Upper lobe of left lung (tissue), 6 donors: ENCODE data around the gene TBKBP1. TPM values are rescaled to one million over a fixed set of nuclear protein-coding genes. Genes with fewer than 3 reads are reported as not detected.

Experiments used
- ATAC-seq, 2 donors: fragments of 200-7000 bp; cut with Tn5 transposase; one replicate each; pipeline ENCODE4 v1.9.1; 2022; ENCODE audit warnings: mild to moderate bottlenecking in 2 of 2, moderate library complexity in 2 of 2; ENCODE audit not compliant: low FRiP score in 2 of 2
- DNase-seq, 2 donors: peaks; one replicate each; pipeline ENCODE4 v3.0.0-alpha.2; 2019 to 2020
- H3K27ac ChIP-seq, 4 donors: fragments of 200-600 bp; sonication (generic); one replicate each; pipeline ENCODE4 v1.5.1; 2016 to 2019
- H3K27me3 ChIP-seq, 4 donors: fragments of 200-600 bp; sonication (generic); one replicate each; pipeline ENCODE4 v1.5.1; 2017 to 2019
- H3K36me3 ChIP-seq, 4 donors: fragments of 200-600 bp; sonication (generic); one replicate each; pipeline ENCODE4 v1.5.1; 2016 to 2019
- H3K4me1 ChIP-seq, 4 donors: fragments of 200-600 bp; sonication (generic); one replicate each; pipeline ENCODE4 v1.5.1; 2018 to 2019
- H3K4me3 ChIP-seq, 4 donors: fragments of 200-600 bp; sonication (generic); one replicate each; pipeline ENCODE4 v1.5.1; 2017 to 2019; ENCODE audit warnings: mild to moderate bottlenecking in 2 of 4, moderate library complexity in 1 of 4
- H3K9me3 ChIP-seq, 4 donors: fragments of 200-600 bp; sonication (generic); one replicate each; pipeline ENCODE4 v1.5.1; 2018 to 2019
- CTCF ChIP-seq, 6 experiments: fragments of 450-650 bp in 4 of 6; fragments of 200-600 bp in 2 of 6; sonication (generic) in 2 of 6; IDR thresholded peaks; one replicate each; pipeline ENCODE4 v1.5.1; 2016 to 2019; ENCODE audit warnings: antibody characterized with exemption in 6 of 6
- EP300 ChIP-seq, 4 donors: sonication (generic); formaldehyde crosslinking; IDR thresholded peaks; one replicate each; pipeline ENCODE4 v1.5.1; 2017; ENCODE audit warnings: antibody characterized with exemption in 4 of 4, control low read depth in 2 of 4
- POLR2A ChIP-seq, 4 donors: fragments of 450-650 bp; IDR thresholded peaks; one replicate each; pipeline ENCODE4 v1.5.1; 2016 to 2017; ENCODE audit warnings: antibody characterized with exemption in 4 of 4, mild to moderate bottlenecking in 2 of 4
- POLR2AphosphoS5 ChIP-seq, 2 donors: sonication (generic); formaldehyde crosslinking; IDR thresholded peaks; one replicate each; pipeline ENCODE4 v1.5.1; 2017; ENCODE audit warnings: antibody characterized with exemption in 2 of 2
- WGBS, 2 donors: methylation state at CpG; one replicate each; pipeline ENCODE4 v1.1.5; 2017 to 2018; 5-methylcytosine and 5-hydroxymethylcytosine counted together
- total RNA-seq, 6 donors: library from RNA; depleted of rRNA in 4 of 6; stranded (reverse); fragments of >200 nt in 4 of 6; gene quantifications; one replicate each; pipeline versions ENCODE4 v1.1.0 to v1.2.1, GENCODE V29; 2016 to 2021
- donor health status: DM: no; HTN: no; CAD: no; lungs with moderate emphysema.
- donor health status: DM: no; HTN: yes; CAD: no; lungs with severe emphysema.

The TBKBP1 gene
- total RNA-seq, 6 donors from 2014 or later: 6.4 to 28.3 (median 12.8) TPM

DNA sequence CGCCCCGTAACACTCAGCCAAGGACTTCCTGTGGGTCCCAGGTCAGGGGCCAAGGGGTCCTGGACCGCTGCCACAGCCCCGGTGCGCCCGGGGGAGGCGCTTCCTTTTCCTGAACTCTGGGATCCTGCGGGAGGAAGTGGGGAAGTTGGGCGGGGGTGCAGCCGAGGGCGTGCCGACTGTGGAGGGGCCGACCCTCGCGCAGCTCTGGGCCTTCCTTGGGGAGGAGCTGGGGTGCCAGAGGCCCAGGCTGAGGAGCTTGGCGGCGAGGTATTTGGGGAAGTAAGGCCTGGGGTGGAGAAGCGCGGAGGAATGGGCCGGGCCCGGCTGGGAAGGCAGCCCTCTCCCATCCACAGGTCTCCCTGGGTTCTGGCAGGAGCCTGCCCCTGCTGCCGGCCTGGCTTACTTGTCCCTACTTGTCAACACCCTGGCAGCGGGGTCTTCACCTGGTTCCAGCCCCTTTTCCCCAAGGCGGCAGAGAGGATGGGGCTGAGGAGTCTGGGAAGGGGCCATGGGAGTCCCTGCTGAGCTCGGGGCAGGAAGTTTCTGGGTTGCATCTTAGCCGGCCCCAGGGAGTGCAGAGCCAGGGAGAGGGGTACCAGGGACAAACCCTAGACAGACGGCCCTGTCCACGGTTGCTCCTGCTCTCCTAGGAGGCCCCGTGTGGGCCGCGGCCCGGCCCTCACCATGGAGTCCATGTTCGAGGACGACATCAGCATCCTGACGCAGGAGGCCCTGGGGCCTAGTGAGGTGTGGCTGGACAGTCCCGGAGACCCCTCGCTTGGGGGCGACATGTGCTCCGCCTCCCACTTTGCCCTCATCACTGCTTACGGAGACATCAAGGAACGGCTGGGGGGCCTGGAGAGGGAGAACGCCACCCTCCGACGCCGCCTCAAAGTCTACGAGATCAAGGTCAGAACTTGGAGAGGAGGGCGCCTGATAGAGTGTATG, 1.7 kb downstream of the TBKBP1 start:
- ATAC-seq (peak; percentile 56 to 72), DNase-seq (peak; percentile 66 to 90)
- peak overlapping the region; percentile 81 to 95 (median 93) for H3K27ac ChIP-seq
- H3K36me3 ChIP-seq: peaks cover 0 to 22% (median 8%) of the 10 kb centered on the region in 4 donors
- no peaks in the 10 kb centered on the region for H3K9me3 ChIP-seq
- peak overlapping the region; percentile 52 to 99 (median 94) for H3K4me3 ChIP-seq
- peak in 1 of 4 donors; percentile 45 for TF ChIP-seq POLR2A (IDR thresholded peaks at IDR 0.05)
- TF ChIP-seq POLR2AphosphoS5 (IDR thresholded peaks at IDR 0.05): no peak
- H3K27me3 ChIP-seq: no peaks in the 10 kb centered on the region
- peaks cover 23 to 46% (median 28%) of the 10 kb centered on the region in 4 donors for H3K4me1 ChIP-seq
- 34 to 47% methylated on average over 20 to 40 of the region's 47 CpGs for WGBS, 2 donors

DNA sequence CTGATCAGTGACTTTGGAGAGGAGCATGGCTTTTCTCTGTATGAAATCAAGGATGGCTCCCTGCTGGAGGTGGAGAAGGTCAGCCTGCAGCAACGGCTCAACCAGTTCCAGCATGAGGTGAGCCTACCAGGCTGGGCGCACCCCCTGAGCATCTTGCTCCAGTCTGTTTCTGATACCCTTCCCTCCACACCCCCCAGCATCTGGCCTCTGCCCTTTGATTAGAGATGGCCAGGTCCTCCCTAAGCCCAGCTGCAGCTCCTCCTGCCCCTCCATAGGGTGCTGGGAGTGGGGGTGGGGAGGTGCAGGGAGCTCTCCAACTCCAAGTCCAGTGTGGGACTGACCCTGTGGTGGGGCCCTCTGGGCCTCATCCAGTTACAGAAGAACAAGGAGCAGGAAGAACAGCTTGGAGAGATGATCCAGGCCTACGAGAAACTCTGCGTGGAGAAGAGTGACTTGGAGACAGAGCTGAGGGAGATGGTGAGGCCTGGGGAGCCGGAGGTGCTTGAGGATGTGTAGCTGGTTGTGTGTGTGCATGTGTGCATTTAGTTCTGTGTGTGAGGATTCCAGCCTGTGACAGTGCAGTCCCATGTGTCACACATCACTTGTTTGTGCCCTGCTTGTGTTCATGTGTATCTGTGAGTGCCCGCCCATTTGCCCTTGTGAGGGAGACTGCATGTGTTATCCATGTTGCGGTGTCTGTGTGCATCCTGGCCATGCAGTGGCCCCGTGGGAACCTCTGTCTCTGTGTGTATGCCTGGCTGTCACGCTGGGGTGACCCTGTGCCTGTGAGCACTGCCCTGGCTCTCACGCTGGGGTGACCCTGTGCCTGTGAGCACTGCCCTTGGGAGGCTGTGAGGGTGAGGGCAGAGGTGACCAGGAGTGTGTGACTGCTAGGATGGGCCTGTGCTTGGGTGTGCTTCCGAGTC, 3.0 kb downstream of the TBKBP1 start:
- no peaks in the 10 kb centered on the region for H3K9me3 ChIP-seq
- peaks cover 0 to 32% (median 14%) of the 10 kb centered on the region in 4 donors for H3K36me3 ChIP-seq
- H3K4me1 ChIP-seq: peaks cover 23 to 40% (median 28%) of the 10 kb centered on the region in 4 donors
- 75 to 82% methylated on average over 10 to 11 of the region's 11 CpGs for WGBS, 2 donors
- peak overlapping the region in 1 of 4 donors; percentile 94 for H3K4me3 ChIP-seq
- ATAC-seq (no peak), DNase-seq (no peak)
- H3K27ac ChIP-seq: peak overlapping the region in 2 of 4 donors; percentile 92 to 95
- H3K27me3 ChIP-seq: no peaks in the 10 kb centered on the region
- no peak for TF ChIP-seq POLR2AphosphoS5 (IDR thresholded peaks at IDR 0.05)
- TF ChIP-seq POLR2A (IDR thresholded peaks at IDR 0.05): no peak
- TF ChIP-seq CTCF (IDR thresholded peaks at IDR 0.05): no peak
- no peak for TF ChIP-seq EP300 (IDR thresholded peaks at IDR 0.05)

GRCh38 chr17:47697906-47698711, 4.1 kb downstream of the TBKBP1 start:
- Histone ChIP-seq H3K27me3 (no peaks in the 10 kb centered on the region), H3K9me3 (no peaks in the 10 kb centered on the region), H3K27ac (no peak overlapping the region), H3K36me3 (peaks cover 0 to 32% (median 14%) of the 10 kb centered on the region in 4 donors), H3K4me3 (no peak overlapping the region), H3K4me1 (peaks cover 16 to 40% (median 25%) of the 10 kb centered on the region in 4 donors)
- ATAC-seq (no peak), DNase-seq (no peak)
- WGBS, 2 donors: 66 to 73% methylated on average over 6 to 9 of the region's 9 CpGs
- TF ChIP-seq POLR2A (IDR thresholded peaks at IDR 0.05) (no peak), CTCF (IDR thresholded peaks at IDR 0.05) (no peak), POLR2AphosphoS5 (IDR thresholded peaks at IDR 0.05) (no peak), EP300 (IDR thresholded peaks at IDR 0.05) (no peak)

GRCh38 chr17:47698749-47699535, 5.0 kb downstream of the TBKBP1 start:
- TF ChIP-seq CTCF (IDR thresholded peaks at IDR 0.05): peak; percentile 65 to 98 (median 72)
- no peak for TF ChIP-seq EP300 (IDR thresholded peaks at IDR 0.05)
- ATAC-seq: no peak
- peak; percentile 69 to 91 for DNase-seq
- H3K9me3 ChIP-seq: no peaks in the 10 kb centered on the region
- H3K4me1 ChIP-seq: peaks cover 14 to 41% (median 27%) of the 10 kb centered on the region in 4 donors
- no peaks in the 10 kb centered on the region for H3K27me3 ChIP-seq
- 59 to 66% methylated on average over 20 to 25 of the region's 25 CpGs for WGBS, 2 donors
- H3K27ac ChIP-seq: no peak overlapping the region
- H3K4me3 ChIP-seq: no peak overlapping the region
- peaks cover 0 to 32% (median 14%) of the 10 kb centered on the region in 4 donors for H3K36me3 ChIP-seq
